ENCODE results near the gene RANGAP1. TPM values are rescaled to one million over a fixed set of nuclear protein-coding genes. Genes with fewer than 3 reads are reported as not detected.

RANGAP1 gene
- total RNA-seq, 1 experiment from 2014 or later: 177 TPM

- H3K4me1 ChIP-seq (ENCODE audit: insufficient read depth, low read length, poor library complexity, severe bottlenecking): peaks cover 22% of the 10 kb centered on the region
- peaks cover 12% of the 10 kb centered on the region for H3K9me3 ChIP-seq (ENCODE audit: low read depth, low read length, poor library complexity, severe bottlenecking)
- no peaks in the 10 kb centered on the region for H3K27me3 ChIP-seq (replicated peaks; ENCODE audit: insufficient read depth, low read depth, low read length, poor library complexity)
- ChIA-PET POLR2A (ENCODE audit: low non-redundant PET) (interaction anchor here (0.6 kb wide), 1 partner anchor 86 kb away, joined by 3 read pairs; no protein-coding TSS in a partner anchor), CTCF (no interaction called here)
- BruUV-seq (replicated peaks): no TSS peak
- DNase-seq (ENCODE audit: low spot score): no peak
- H3K27ac ChIP-seq (ENCODE audit: low read depth, low read length, poor library complexity, severe bottlenecking): peak overlapping the region; percentile 99
- TF ChIP-seq EZH2 (IDR thresholded peaks at IDR 0.05; ENCODE audit: borderline replicate concordance, low read depth, low read length, poor library complexity, severe bottlenecking) (no peak), CTCF (conservative IDR thresholded peaks at IDR 0.05; ENCODE audit: low read depth, low read length) (no peak)
- intact Hi-C loops (cut with micrococcal nuclease; ENCODE audit: unreplicated experiment): no loop called here
- H3K36me3 ChIP-seq (ENCODE audit: insufficient read depth, low read length, poor library complexity, severe bottlenecking): peaks cover 44% of the 10 kb centered on the region
- H3K4me3 ChIP-seq (ENCODE audit: low read depth, low read length, poor library complexity, severe bottlenecking): peak overlapping the region; percentile 33
Observed at GRCh38 chr22:41215926-41216325, 70.1 kb downstream of the RANGAP1 start.

GRCh38 chr22:41215409-41215808 lies 70.6 kb downstream of the RANGAP1 start:
- H3K4me1 ChIP-seq (ENCODE audit: insufficient read depth, low read length, poor library complexity, severe bottlenecking): peaks cover 22% of the 10 kb centered on the region
- ChIA-PET CTCF (interaction anchor here (0.5 kb wide), 1 partner anchor 263 kb away, joined by 6 read pairs; no protein-coding TSS in a partner anchor), POLR2A (ENCODE audit: low non-redundant PET) (no interaction called here)
- DNase-seq (ENCODE audit: low spot score): no peak
- H3K4me3 ChIP-seq (ENCODE audit: low read depth, low read length, poor library complexity, severe bottlenecking): no peak overlapping the region
- H3K27ac ChIP-seq (ENCODE audit: low read depth, low read length, poor library complexity, severe bottlenecking): peak overlapping the region; percentile 99
- peaks cover 45% of the 10 kb centered on the region for H3K36me3 ChIP-seq (ENCODE audit: insufficient read depth, low read length, poor library complexity, severe bottlenecking)
- peaks cover 12% of the 10 kb centered on the region for H3K9me3 ChIP-seq (ENCODE audit: low read depth, low read length, poor library complexity, severe bottlenecking)
- intact Hi-C loops (cut with micrococcal nuclease; ENCODE audit: unreplicated experiment): no loop called here
- TF ChIP-seq CTCF (conservative IDR thresholded peaks at IDR 0.05; ENCODE audit: low read depth, low read length): no peak
- TF ChIP-seq EZH2 (IDR thresholded peaks at IDR 0.05; ENCODE audit: borderline replicate concordance, low read depth, low read length, poor library complexity, severe bottlenecking): no peak
- BruUV-seq (replicated peaks): no TSS peak
- no peaks in the 10 kb centered on the region for H3K27me3 ChIP-seq (replicated peaks; ENCODE audit: insufficient read depth, low read depth, low read length, poor library complexity)

- POLR2A ChIA-PET (ENCODE audit: low non-redundant PET): no interaction called here
- TF ChIP-seq EZH2 (IDR thresholded peaks at IDR 0.05; ENCODE audit: borderline replicate concordance, low read depth, low read length, poor library complexity, severe bottlenecking): no peak
- no peak for TF ChIP-seq CTCF (conservative IDR thresholded peaks at IDR 0.05; ENCODE audit: low read depth, low read length)
Observed at GRCh38 chr22:41206719-41207118, 79.3 kb downstream of the RANGAP1 start.

More at GRCh38 chr22:41206719-41207118, 79.3 kb downstream of the RANGAP1 start:
- H3K9me3 ChIP-seq (ENCODE audit: low read depth, low read length, poor library complexity, severe bottlenecking): no peaks in the 10 kb centered on the region
- BruUV-seq (replicated peaks): TSS peak; percentile 28
- CTCF ChIA-PET: no interaction called here
- no peak overlapping the region for H3K4me3 ChIP-seq (ENCODE audit: low read depth, low read length, poor library complexity, severe bottlenecking)
- peaks cover 11% of the 10 kb centered on the region for H3K36me3 ChIP-seq (ENCODE audit: insufficient read depth, low read length, poor library complexity, severe bottlenecking)
- no peak overlapping the region for H3K27ac ChIP-seq (ENCODE audit: low read depth, low read length, poor library complexity, severe bottlenecking)
- H3K4me1 ChIP-seq (ENCODE audit: insufficient read depth, low read length, poor library complexity, severe bottlenecking): peaks cover 6% of the 10 kb centered on the region
- intact Hi-C loops (cut with micrococcal nuclease; ENCODE audit: unreplicated experiment): no loop called here
- H3K27me3 ChIP-seq (replicated peaks; ENCODE audit: insufficient read depth, low read depth, low read length, poor library complexity): no peaks in the 10 kb centered on the region
- no peak for DNase-seq (ENCODE audit: low spot score)
